ENCODE measurements around the gene MEI1.
"Not testable (repeated sequence)": the region's sequence is repeated elsewhere in the genome, so short reads cannot be mapped to it uniquely, and the experiment has no call there.

MEI1 gene

GRCh38 chr22:41699264-41700107 is at the start of gene MEI1:
Gene MEI1 (plus strand): TSS chr22:41699503. CDS start chr22:41699539, 36 bp downstream.
- DNase-seq (ENCODE audit: extremely low spot score, insufficient read length, low read depth) (peak; percentile 81), FAIRE-seq (peak; percentile 80)

GRCh38 chr22:41650229-41650628 is 49.1 kb upstream of the MEI1 start:
- no peak for DNase-seq (ENCODE audit: extremely low spot score, insufficient read length, low read depth)
- FAIRE-seq: no peak

GRCh38 chr22:41650821-41651220 is 48.5 kb upstream of the MEI1 start:
- FAIRE-seq (no peak), DNase-seq (ENCODE audit: extremely low spot score, insufficient read length, low read depth) (no peak)

- DNase-seq (ENCODE audit: extremely low spot score, insufficient read length, low read depth) (no peak), FAIRE-seq (no peak)
Observed at GRCh38 chr22:41654322-41654721, 45.0 kb upstream of the MEI1 start.

- DNase-seq (ENCODE audit: extremely low spot score, insufficient read length, low read depth): no peak
- no peak for FAIRE-seq
Observed at GRCh38 chr22:41656556-41656955, 42.7 kb upstream of the MEI1 start.

- no peak for FAIRE-seq
Observed at GRCh38 chr22:41657709-41658108, 41.6 kb upstream of the MEI1 start.

GRCh38 chr22:41658869-41659268 is 40.4 kb upstream of the MEI1 start:
- FAIRE-seq (no peak), DNase-seq (ENCODE audit: extremely low spot score, insufficient read length, low read depth) (no peak)

More at GRCh38 chr22:41657709-41658108, 41.6 kb upstream of the MEI1 start:
- DNase-seq (ENCODE audit: extremely low spot score, insufficient read length, low read depth): no peak

- no peak for FAIRE-seq
- DNase-seq (ENCODE audit: extremely low spot score, insufficient read length, low read depth): no peak
Observed at GRCh38 chr22:41659941-41660340, 39.4 kb upstream of the MEI1 start.

- DNase-seq (ENCODE audit: extremely low spot score, insufficient read length, low read depth) (no peak), FAIRE-seq (no peak)
Observed at GRCh38 chr22:41660416-41660815, 38.9 kb upstream of the MEI1 start.

- no peak for FAIRE-seq
- no peak for DNase-seq (ENCODE audit: extremely low spot score, insufficient read length, low read depth)
Observed at GRCh38 chr22:41661088-41661487, 38.2 kb upstream of the MEI1 start.

- DNase-seq (ENCODE audit: extremely low spot score, insufficient read length, low read depth) (no peak), FAIRE-seq (no peak)
Observed at GRCh38 chr22:41661713-41662112, 37.6 kb upstream of the MEI1 start.

- FAIRE-seq; DNase-seq (ENCODE audit: extremely low spot score, insufficient read length, low read depth): not testable (repeated sequence)
Observed at GRCh38 chr22:41663594-41663993, 35.7 kb upstream of the MEI1 start.

- no peak for FAIRE-seq
- no peak for DNase-seq (ENCODE audit: extremely low spot score, insufficient read length, low read depth)
Observed at GRCh38 chr22:41664490-41664889, 34.8 kb upstream of the MEI1 start.

- DNase-seq (ENCODE audit: extremely low spot score, insufficient read length, low read depth) (no peak), FAIRE-seq (no peak)
Observed at GRCh38 chr22:41664951-41665350, 34.4 kb upstream of the MEI1 start.

GRCh38 chr22:41668971-41669911 is 30.1 kb upstream of the MEI1 start:
- DNase-seq (ENCODE audit: extremely low spot score, insufficient read length, low read depth) (no peak), FAIRE-seq (no peak)

- not testable (repeated sequence) for FAIRE-seq
Observed at GRCh38 chr22:41672096-41672495, 27.2 kb upstream of the MEI1 start.

GRCh38 chr22:41672780-41673509 is 26.4 kb upstream of the MEI1 start:
- no peak for DNase-seq (ENCODE audit: extremely low spot score, insufficient read length, low read depth)
- no peak for FAIRE-seq

More at GRCh38 chr22:41672096-41672495, 27.2 kb upstream of the MEI1 start:
- DNase-seq (ENCODE audit: extremely low spot score, insufficient read length, low read depth): not testable (repeated sequence)

GRCh38 chr22:41674846-41675340 is 24.4 kb upstream of the MEI1 start:
- FAIRE-seq: no peak
- no peak for DNase-seq (ENCODE audit: extremely low spot score, insufficient read length, low read depth)

GRCh38 chr22:41676134-41676533 is 23.2 kb upstream of the MEI1 start:
- DNase-seq (ENCODE audit: extremely low spot score, insufficient read length, low read depth) (no peak), FAIRE-seq (no peak)

GRCh38 chr22:41681616-41682015 is 17.7 kb upstream of the MEI1 start:
- FAIRE-seq: no peak
- no peak for DNase-seq (ENCODE audit: extremely low spot score, insufficient read length, low read depth)

All from GM18507 (cell line).